H1 (cell line): ENCODE results near the gene ZSCAN10. TPM values are rescaled to one million over a fixed set of nuclear protein-coding genes. Genes with fewer than 3 reads are reported as not detected.

ENCODE experiments used
- CTCF ChIA-PET: fragments of 300-600 bp; sonication (Branson Sonifier 250); formaldehyde crosslinking; loops from one replicate; lab custom pipeline; 2021; ENCODE audit not compliant: partially characterized antibody; lab: Charles Lee
- POLR2A ChIA-PET: fragments of 300-600 bp; sonication (Branson Sonifier 250); formaldehyde crosslinking; loops from one replicate; lab custom pipeline; 2021; ENCODE audit warnings: inconsistent platforms; ENCODE audit not compliant: partially characterized antibody; lab: Charles Lee
- DNase-seq, 2 experiments: peaks; one replicate each; pipeline versions ENCODE4 v3.0.0 to v3.0.0-alpha.2; 2010 to 2022; ENCODE audit warnings: low spot score in 2 of 2, low read depth in 1 of 2, mixed read lengths in 1 of 2
- FAIRE-seq: peaks from 2 replicates; lab custom pipeline; 2011; peaks lifted over from hg19 to GRCh38; lab: Jason Lieb, UNC
- H2AFZ ChIP-seq: 2 replicates; pipeline ENCODE4 v1.8.1; 2012; ENCODE audit warnings: low read length, inconsistent platforms
- H2AK5ac ChIP-seq: 2 replicates; pipeline ENCODE4 v1.6.1; 2013; ENCODE audit warnings: low read depth, low read length
- H2BK120ac ChIP-seq: replicated peaks from 2 replicates; pipeline ENCODE3; 2013; ENCODE audit warnings: low read depth, low read length, inconsistent platforms
- H2BK12ac ChIP-seq: 2 replicates; pipeline ENCODE4 v1.6.1; 2013; ENCODE audit warnings: low read depth, low read length
- H2BK15ac ChIP-seq: 2 replicates; pipeline ENCODE4 v1.6.1; 2013; ENCODE audit warnings: low read length
- H2BK20ac ChIP-seq: 2 replicates; pipeline ENCODE4 v1.6.1; 2013; ENCODE audit warnings: low read length
- H2BK5ac ChIP-seq: 2 replicates; pipeline ENCODE4 v1.6.1; 2013; ENCODE audit warnings: low read depth, low read length
- H3K14ac ChIP-seq: 2 replicates; pipeline ENCODE4 v1.6.1; 2013; ENCODE audit warnings: inconsistent platforms; ENCODE audit not compliant: insufficient read length
- H3K18ac ChIP-seq: 2 replicates; pipeline ENCODE4 v1.6.1; 2013; ENCODE audit warnings: low read length; ENCODE audit errors: extremely low read depth
- H3K23ac ChIP-seq: 2 replicates; pipeline ENCODE4 v1.6.1; 2013; ENCODE audit warnings: inconsistent platforms; ENCODE audit not compliant: insufficient read length
- H3K23me2 ChIP-seq: 2 replicates; pipeline ENCODE4 v1.6.1; 2013; ENCODE audit warnings: low read depth, low read length
- H3K27ac ChIP-seq: 2 replicates; pipeline ENCODE4 v1.6.1; 2011; ENCODE audit warnings: low read depth, low read length, inconsistent platforms
- H3K27me3 ChIP-seq, 4 experiments: replicated peaks in 1 of 4; 1 replicate in 1 of 4; 2 replicates in 3 of 4; pipeline versions ENCODE4 v1.6.1 to v1.8.1; 2011 to 2013; ENCODE audit warnings: low read length in 3 of 4, mild to moderate bottlenecking in 3 of 4, inconsistent platforms in 2 of 4, mixed read lengths in 2 of 4, moderate library complexity in 1 of 4; ENCODE audit not compliant: control insufficient read depth in 3 of 4, insufficient read depth in 3 of 4; ENCODE audit errors: extremely low read depth in 1 of 4
- H3K36me3 ChIP-seq, 4 experiments: 2 replicates each; pipeline versions ENCODE4 v1.6.1 to v1.8.1; 2011 to 2013; ENCODE audit warnings: mild to moderate bottlenecking in 4 of 4, low read length in 3 of 4, moderate library complexity in 2 of 4, control low read depth in 1 of 4, inconsistent platforms in 1 of 4; ENCODE audit not compliant: insufficient read depth in 4 of 4, control insufficient read depth in 2 of 4
- H3K4ac ChIP-seq: replicated peaks from 2 replicates; pipeline ENCODE3; 2013; ENCODE audit warnings: low read length, low read depth, mixed read lengths, inconsistent platforms; ENCODE audit not compliant: insufficient read length
- H3K4me1 ChIP-seq, 4 experiments: replicated peaks in 1 of 4; 1 replicate in 1 of 4; 2 replicates in 3 of 4; pipeline versions ENCODE4 v1.6.1 to v1.8.1; 2011 to 2013; ENCODE audit warnings: low read length in 3 of 4, inconsistent platforms in 2 of 4, mixed read lengths in 1 of 4; ENCODE audit not compliant: insufficient read depth in 4 of 4, control insufficient read depth in 3 of 4
- H3K4me2 ChIP-seq, 2 experiments: 2 replicates each; pipeline versions ENCODE4 v1.6.1 to v1.8.1; 2011 to 2013; ENCODE audit warnings: low read depth in 2 of 2, low read length in 2 of 2, control low read depth in 1 of 2, inconsistent platforms in 1 of 2, mild to moderate bottlenecking in 1 of 2; ENCODE audit not compliant: insufficient read depth in 1 of 2
- H3K4me3 ChIP-seq, 4 experiments: fragments of 200-600, 300-600 bp in 1 of 4; sonication (generic), shearing (Covaris generic), sonication (Bioruptor Twin) in 1 of 4; 2 replicates each; pipeline versions ENCODE4 v1.5.1 to v1.8.1; 2011 to 2016; ENCODE audit warnings: low read length in 4 of 4, low read depth in 3 of 4, control low read depth in 2 of 4, inconsistent platforms in 2 of 4, mild to moderate bottlenecking in 2 of 4, mixed read lengths in 1 of 4, moderate library complexity in 1 of 4; ENCODE audit not compliant: insufficient read depth in 2 of 4; ENCODE audit errors: extremely low read depth in 1 of 4
- H3K56ac ChIP-seq: replicated peaks from 2 replicates; pipeline ENCODE3; 2013; ENCODE audit warnings: low read depth, mild to moderate bottlenecking, mixed read lengths, low read length, inconsistent platforms; ENCODE audit not compliant: insufficient read length
- H3K79me1 ChIP-seq: 2 replicates; pipeline ENCODE4 v1.6.1; 2013; ENCODE audit warnings: low read depth, low read length, control low read depth
- H3K79me2 ChIP-seq, 2 experiments: 2 replicates each; pipeline versions ENCODE4 v1.6.1 to v1.8.1; 2012 to 2013; ENCODE audit warnings: low read length in 2 of 2, mild to moderate bottlenecking in 2 of 2, inconsistent platforms in 1 of 2; ENCODE audit not compliant: insufficient read depth in 2 of 2, control insufficient read depth in 1 of 2
- H3K9ac ChIP-seq, 4 experiments: replicated peaks in 1 of 4; 1 replicate in 1 of 4; 2 replicates in 3 of 4; pipeline versions ENCODE4 v1.6.1 to v1.8.1; 2011 to 2013; ENCODE audit warnings: low read depth in 3 of 4, low read length in 3 of 4, control low read depth in 2 of 4, mild to moderate bottlenecking in 2 of 4, moderate library complexity in 2 of 4, inconsistent platforms in 1 of 4; ENCODE audit errors: extremely low read depth in 1 of 4
- H3K9me3 ChIP-seq, 2 experiments: 2 replicates each; pipeline versions ENCODE4 v1.6.1 to v1.8.1; 2012 to 2013; ENCODE audit warnings: mild to moderate bottlenecking in 2 of 2, moderate library complexity in 2 of 2, control low read depth in 1 of 2, inconsistent platforms in 1 of 2, low read depth in 1 of 2, low read length in 1 of 2, mixed read lengths in 1 of 2; ENCODE audit not compliant: insufficient read depth in 2 of 2
- H4K20me1 ChIP-seq, 2 experiments: replicated peaks in 1 of 2; 2 replicates each; pipeline versions ENCODE3 to v1.8.1; 2011 to 2013; ENCODE audit warnings: inconsistent platforms in 2 of 2, low read length in 2 of 2, mild to moderate bottlenecking in 1 of 2; ENCODE audit not compliant: insufficient read depth in 2 of 2, control insufficient read depth in 1 of 2
- H4K5ac ChIP-seq: 2 replicates; pipeline ENCODE4 v1.6.1; 2013; ENCODE audit warnings: low read length, low read depth, mixed read lengths, inconsistent platforms; ENCODE audit not compliant: insufficient read length
- H4K8ac ChIP-seq: 2 replicates; pipeline ENCODE4 v1.8.0; 2013; ENCODE audit warnings: mild to moderate bottlenecking, moderate library complexity, low read length, inconsistent platforms; ENCODE audit not compliant: insufficient read depth; ENCODE audit errors: extremely low read depth
- H4K91ac ChIP-seq: replicated peaks from 2 replicates; pipeline ENCODE3; 2013; ENCODE audit warnings: low read length, mixed read lengths, inconsistent platforms; ENCODE audit not compliant: insufficient read length
- ATF2 ChIP-seq: IDR thresholded peaks from 2 replicates; pipeline ENCODE4 v1.6.1; 2012; ENCODE audit warnings: low read length, inconsistent platforms
- E2F6 ChIP-seq: IDR thresholded peaks from 2 replicates; pipeline ENCODE4 v1.6.1; 2012; ENCODE audit warnings: inconsistent platforms
- EZH2 ChIP-seq: fragments of 200-600 bp; sonication (generic); IDR thresholded peaks from 2 replicates; pipeline ENCODE4 v1.7.1; 2012; ENCODE audit warnings: low read depth, mild to moderate bottlenecking, moderate library complexity, low read length, inconsistent platforms; ENCODE audit not compliant: severe bottlenecking
- KDM5A ChIP-seq: fragments of 200-600 bp; IDR thresholded peaks from 2 replicates; pipeline ENCODE4 v1.7.1; 2012; ENCODE audit warnings: mild to moderate bottlenecking, low read length, inconsistent platforms, mixed read lengths
- POLR2A ChIP-seq, 2 experiments: IDR thresholded peaks; 1 replicate in 1 of 2; 2 replicates in 1 of 2; pipeline ENCODE4 v1.6.1; 2011; ENCODE audit warnings: low read depth in 2 of 2, low read length in 2 of 2, mild to moderate bottlenecking in 2 of 2; ENCODE audit errors: control extremely low read depth in 1 of 2
- POU5F1 ChIP-seq: IDR thresholded peaks from 2 replicates; pipeline ENCODE4 v1.6.1; 2011; ENCODE audit warnings: low read depth, mild to moderate bottlenecking, low read length, moderate library complexity
- RFX5 ChIP-seq: IDR thresholded peaks from 2 replicates; pipeline ENCODE4 v1.6.1; 2011; ENCODE audit warnings: low read depth, low read length, improper control_type of control experiment, borderline replicate concordance
- RNF2 ChIP-seq: fragments of 200-900, 300-1000 bp; sonication (generic); IDR thresholded peaks from 2 replicates; pipeline ENCODE4 v1.7.1; 2016; ENCODE audit warnings: borderline replicate concordance, low read depth, mild to moderate bottlenecking, antibody characterized with exemption, low read length; ENCODE audit not compliant: poor library complexity, severe bottlenecking; ENCODE audit errors: missing control alignments
- SP1 ChIP-seq: IDR thresholded peaks from 2 replicates; pipeline ENCODE4 v1.6.1; 2011; ENCODE audit warnings: low read depth, low read length
- TBP ChIP-seq: IDR thresholded peaks from 2 replicates; pipeline ENCODE4 v1.6.1; 2011; ENCODE audit warnings: low read depth, low read length, improper control_type of control experiment
- TEAD4 ChIP-seq: IDR thresholded peaks from 2 replicates; pipeline ENCODE4 v1.6.1; 2012; ENCODE audit warnings: low read depth, low read length, inconsistent platforms, mixed read lengths
- WGBS, 2 experiments: shearing (Covaris generic) in 1 of 2; methylation state at CpG; one replicate each; pipeline versions ENCODE4 v1.1.6 to v1.1.7; 2013 to 2015; ENCODE audit warnings: low lambda C conversion rate in 2 of 2, mixed read lengths in 2 of 2, inconsistent platforms in 1 of 2, low coverage in 1 of 2, missing lambda C conversion rate in 1 of 2; ENCODE audit not compliant: insufficient replicate concordance in 2 of 2, insufficient coverage in 1 of 2, insufficient read length in 1 of 2; ENCODE audit errors: extremely low coverage in 1 of 2, missing lambda C conversion rate in 1 of 2; 5-methylcytosine and 5-hydroxymethylcytosine counted together
- polyA plus RNA-seq, 7 experiments: library from polyadenylated mRNA; depleted of rRNA in 3 of 7; stranded (reverse) in 5 of 7; unstranded in 2 of 7; fragments of >200 nt in 5 of 7; fragments of 200-250 nt in 2 of 7; gene quantifications; 1 replicate in 5 of 7; 2 replicates in 1 of 7; 4 replicates in 1 of 7; pipeline versions ENCODE4 v1.2.1 to v1.2.3, GENCODE V29; 2011 to 2013; ENCODE audit warnings: missing spikeins in 2 of 7, mixed read lengths in 2 of 7
- total RNA-seq: library from RNA; stranded (reverse); fragmentation: NEBNext Ultra II Directional; extraction: Animal tissue kit (Norgen Biotek cat#: 25700); gene quantifications from 2 replicates; pipeline ENCODE4 v1.2.1, GENCODE V29; 2021

The ZSCAN10 gene
- total and polyA plus RNA-seq, 2 of the 8 experiments (the other 6 are each of a cell fraction or from before 2014, with no cell fraction given) = 209 to 314 TPM

GRCh38 chr16:3137267-3137666 lies 38.2 kb upstream of the ZSCAN10 start:
- peaks cover 7 to 19% of the 10 kb centered on the region in 2 experiments for H3K79me2 ChIP-seq
- 93% methylated on average over 13 of the region's 13 CpGs; no CpG with 5 or more reads in 1 of the 2 experiments for WGBS, 2 experiments
- no peak overlapping the region for H3K4me3 ChIP-seq
- peaks cover 0 to 8% (median 3%) of the 10 kb centered on the region in 4 experiments; a peak in 4 of 8 replicates for H3K36me3 ChIP-seq
- peaks cover 8% of the 10 kb centered on the region for H3K23me2 ChIP-seq
- CTCF ChIA-PET = interaction anchor here (0.6 to 17.4 kb wide), 6 partner anchors 8 to 92 kb away, joined by 3 to 619 read pairs (median 14); partner anchors contain the start of genes ZNF205 and ZSCAN10
- no peak overlapping the region for H2BK120ac ChIP-seq
- H4K20me1 ChIP-seq = peaks cover 0 to 10% of the 10 kb centered on the region in 2 experiments
- no peak overlapping the region for H3K4me2 ChIP-seq
- H3K27me3 ChIP-seq = no peaks in the 10 kb centered on the region
- H4K8ac ChIP-seq = no peak overlapping the region
- no peak overlapping the region for H3K18ac ChIP-seq
- no peak overlapping the region for H2AFZ ChIP-seq
- no peaks in the 10 kb centered on the region; the same call in 1 of the 2 replicates for H3K79me1 ChIP-seq
- POLR2A ChIA-PET = interaction anchor here (0.8 to 1.6 kb wide), 3 partner anchors 11 to 50 kb away, joined by 3 to 6 read pairs (median 3); partner anchors contain the start of gene ZSCAN10
- no peak overlapping the region for H3K23ac ChIP-seq
- no peak overlapping the region for H4K5ac ChIP-seq
- H3K9ac ChIP-seq = no peak overlapping the region
- no peak overlapping the region for H2BK5ac ChIP-seq
- H3K9me3 ChIP-seq = no peaks in the 10 kb centered on the region
- no peak overlapping the region for H3K14ac ChIP-seq
- FAIRE-seq = no peak
- no peak for DNase-seq
- no peak overlapping the region for H2BK20ac ChIP-seq
- no peak overlapping the region for H3K56ac ChIP-seq
- no peak overlapping the region for H2BK15ac ChIP-seq
- H3K4ac ChIP-seq = no peak overlapping the region
- H2BK12ac ChIP-seq = no peak overlapping the region
- H4K91ac ChIP-seq = no peak overlapping the region
- H3K4me1 ChIP-seq = 0 out of 7 replicates have a peak, but pooled peaks cover 0 to 2% (median 0%) of the 10 kb centered on the region in 4 experiments
- H3K27ac ChIP-seq = no peak overlapping the region
- H2AK5ac ChIP-seq = no peak overlapping the region
- no peak for TF ChIP-seq EZH2
- TF ChIP-seq E2F6 = no peak
- TF ChIP-seq TBP = no peak
- TF ChIP-seq RFX5 = no peak
- TF ChIP-seq POU5F1 = no peak
- no peak for TF ChIP-seq RNF2
- no peak for TF ChIP-seq SP1
- TF ChIP-seq TEAD4 = no peak
- no peak for TF ChIP-seq ATF2
- TF ChIP-seq KDM5A = no peak
- TF ChIP-seq POLR2A (IDR thresholded peaks at IDR 0.05; ENCODE audit: control extremely low read depth in 1 of 2, low read depth in 2 of 2, low read length in 2 of 2) = no peak
